Skeletal muscle tissue (tissue), 4 donors: ENCODE data around the gene DNAJC16. TPM values are rescaled to one million over a fixed set of nuclear protein-coding genes. Genes with fewer than 3 reads are reported as not detected.

Experiments
- H3K27ac ChIP-seq: one replicate; pipeline ENCODE4 v1.7.0; 2013; ENCODE audit warnings: mild to moderate bottlenecking, low read depth, low read length, inconsistent platforms
- H3K27me3 ChIP-seq, 3 donors: one replicate each; pipeline ENCODE4 v1.7.0; 2013; ENCODE audit warnings: low read length in 3 of 3; ENCODE audit not compliant: control insufficient read depth in 3 of 3, insufficient read depth in 3 of 3
- H3K36me3 ChIP-seq, 3 donors: one replicate each; pipeline ENCODE4 v1.7.0; 2013; ENCODE audit warnings: low read length in 3 of 3; ENCODE audit not compliant: control insufficient read depth in 3 of 3, insufficient read depth in 3 of 3
- H3K4me1 ChIP-seq, 3 donors: one replicate each; pipeline ENCODE4 v1.7.0; 2013; ENCODE audit warnings: low read length in 3 of 3, mild to moderate bottlenecking in 3 of 3; ENCODE audit not compliant: control insufficient read depth in 3 of 3, insufficient read depth in 3 of 3
- H3K4me3 ChIP-seq, 3 donors: one replicate each; pipeline ENCODE4 v1.7.0; 2013; ENCODE audit warnings: low read length in 3 of 3
- H3K9ac ChIP-seq, 3 donors: one replicate each; pipeline ENCODE4 v1.7.0; 2013; ENCODE audit warnings: low read length in 3 of 3, mild to moderate bottlenecking in 3 of 3, moderate library complexity in 2 of 3, low read depth in 1 of 3
- H3K9me3 ChIP-seq, 3 donors: one replicate each; pipeline ENCODE4 v1.7.0; 2013; ENCODE audit warnings: low read length in 3 of 3; ENCODE audit not compliant: control insufficient read depth in 3 of 3
- total RNA-seq: library from RNA; depleted of rRNA; stranded (reverse); fragments of >200 nt; gene quantifications from one replicate; pipeline ENCODE4 v1.2.3, GENCODE V29; 2014
- donor health status: Osteomylitis.

The DNAJC16 gene
- total RNA-seq, 1 donor from 2014 or later = 16.7 TPM

GRCh38 chr1:15550573-15550972 is 23.9 kb downstream of the DNAJC16 start:
- H3K4me3 ChIP-seq = no peak overlapping the region
- H3K4me1 ChIP-seq = no peaks in the 10 kb centered on the region
- no peak overlapping the region for H3K27ac ChIP-seq
- H3K27me3 ChIP-seq = no peaks in the 10 kb centered on the region
- no peaks in the 10 kb centered on the region for H3K9me3 ChIP-seq
- no peak overlapping the region for H3K9ac ChIP-seq
- H3K36me3 ChIP-seq = peaks cover 9 to 29% (median 19%) of the 10 kb centered on the region in 3 donors

- Histone ChIP-seq H3K36me3 (peaks cover 12 to 22% (median 19%) of the 10 kb centered on the region in 3 donors), H3K27me3 (no peaks in the 10 kb centered on the region), H3K27ac (no peak overlapping the region), H3K9ac (no peak overlapping the region), H3K4me1 (no peaks in the 10 kb centered on the region), H3K4me3 (no peak overlapping the region), H3K9me3 (no peaks in the 10 kb centered on the region)
Observed at GRCh38 chr1:15557008-15557407, 30.4 kb downstream of the DNAJC16 start.

- Histone ChIP-seq H3K27ac (no peak overlapping the region), H3K9ac (no peak overlapping the region), H3K4me1 (no peaks in the 10 kb centered on the region), H3K27me3 (no peaks in the 10 kb centered on the region), H3K4me3 (no peak overlapping the region), H3K9me3 (no peaks in the 10 kb centered on the region), H3K36me3 (peaks cover 17 to 28% (median 24%) of the 10 kb centered on the region in 3 donors)
Observed at GRCh38 chr1:15557594-15557993, 30.9 kb downstream of the DNAJC16 start.

GRCh38 chr1:15558516-15558915 is 31.9 kb downstream of the DNAJC16 start:
- no peaks in the 10 kb centered on the region for H3K9me3 ChIP-seq
- H3K4me1 ChIP-seq = no peaks in the 10 kb centered on the region
- H3K36me3 ChIP-seq = peaks cover 19 to 36% (median 29%) of the 10 kb centered on the region in 3 donors
- H3K27me3 ChIP-seq = no peaks in the 10 kb centered on the region
- H3K4me3 ChIP-seq = no peak overlapping the region
- H3K9ac ChIP-seq = no peak overlapping the region
- no peak overlapping the region for H3K27ac ChIP-seq

- Histone ChIP-seq H3K36me3 (peaks cover 24 to 41% (median 34%) of the 10 kb centered on the region in 3 donors), H3K9me3 (no peaks in the 10 kb centered on the region), H3K27ac (no peak overlapping the region), H3K27me3 (no peaks in the 10 kb centered on the region), H3K4me1 (no peaks in the 10 kb centered on the region), H3K9ac (no peak overlapping the region), H3K4me3 (no peak overlapping the region)
Observed at GRCh38 chr1:15559189-15559810, 32.7 kb downstream of the DNAJC16 start.

GRCh38 chr1:15568387-15569073 is 41.9 kb downstream of the DNAJC16 start:
- H3K9me3 ChIP-seq = no peaks in the 10 kb centered on the region
- H3K36me3 ChIP-seq = peaks cover 39 to 66% (median 52%) of the 10 kb centered on the region in 3 donors
- H3K4me3 ChIP-seq = no peak overlapping the region
- no peak overlapping the region for H3K27ac ChIP-seq
- no peaks in the 10 kb centered on the region for H3K27me3 ChIP-seq
- H3K4me1 ChIP-seq = peaks cover 0 to 4% (median 0%) of the 10 kb centered on the region in 3 donors
- H3K9ac ChIP-seq = no peak overlapping the region

DNA sequence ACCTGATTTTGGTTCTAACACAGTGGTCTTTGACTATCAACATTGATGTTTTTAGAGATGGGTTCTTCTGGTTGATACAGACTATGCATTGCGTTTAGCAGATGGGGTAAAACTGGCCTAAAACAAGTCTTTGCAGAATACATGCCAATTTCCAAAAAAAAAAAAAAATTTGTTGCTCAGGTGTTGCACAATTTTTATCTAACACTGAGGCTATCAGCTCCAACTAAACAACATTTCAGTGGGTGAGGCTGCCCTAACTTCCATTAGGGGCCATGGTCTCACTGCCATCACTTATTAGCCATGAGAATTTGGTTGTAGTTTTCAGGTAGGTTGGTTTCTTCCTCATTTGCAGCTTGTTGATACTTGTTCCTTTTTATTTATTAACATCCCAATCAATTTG is 44.2 kb downstream of the DNAJC16 start:
- no peaks in the 10 kb centered on the region for H3K27me3 ChIP-seq
- H3K4me1 ChIP-seq = peaks cover 6 to 15% (median 7%) of the 10 kb centered on the region in 3 donors
- H3K4me3 ChIP-seq = no peak overlapping the region
- H3K36me3 ChIP-seq = peaks cover 28 to 52% (median 37%) of the 10 kb centered on the region in 3 donors
- no peak overlapping the region for H3K27ac ChIP-seq
- no peaks in the 10 kb centered on the region for H3K9me3 ChIP-seq
- no peak overlapping the region for H3K9ac ChIP-seq

DNA sequence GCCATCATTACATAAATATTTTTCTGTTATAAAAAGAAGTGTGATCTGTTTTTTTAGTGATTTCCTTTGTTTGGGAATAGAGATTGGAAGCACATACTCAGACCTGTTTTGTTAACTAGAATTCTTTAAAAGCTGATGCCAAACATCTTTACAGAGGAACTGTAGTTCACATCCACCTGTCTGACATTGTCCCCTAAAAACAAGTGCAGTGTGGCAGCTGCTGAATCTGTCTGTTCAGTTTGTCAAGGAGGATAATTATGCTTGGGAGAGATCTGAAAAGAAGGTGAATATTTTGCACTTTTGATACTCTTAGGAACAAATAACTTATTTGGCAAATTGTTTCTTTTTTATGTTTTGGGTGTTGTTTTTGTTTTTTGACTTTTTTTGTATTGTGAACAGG is 44.6 kb downstream of the DNAJC16 start:
- H3K27me3 ChIP-seq = no peaks in the 10 kb centered on the region
- peak overlapping the region; percentile 23 for H3K27ac ChIP-seq
- H3K4me3 ChIP-seq = no peak overlapping the region
- H3K9ac ChIP-seq = peak overlapping the region in 1 of 3 donors; percentile 30
- H3K36me3 ChIP-seq = peaks cover 24 to 48% (median 33%) of the 10 kb centered on the region in 3 donors
- H3K4me1 ChIP-seq = peaks cover 6 to 15% (median 7%) of the 10 kb centered on the region in 3 donors
- no peaks in the 10 kb centered on the region for H3K9me3 ChIP-seq

DNA sequence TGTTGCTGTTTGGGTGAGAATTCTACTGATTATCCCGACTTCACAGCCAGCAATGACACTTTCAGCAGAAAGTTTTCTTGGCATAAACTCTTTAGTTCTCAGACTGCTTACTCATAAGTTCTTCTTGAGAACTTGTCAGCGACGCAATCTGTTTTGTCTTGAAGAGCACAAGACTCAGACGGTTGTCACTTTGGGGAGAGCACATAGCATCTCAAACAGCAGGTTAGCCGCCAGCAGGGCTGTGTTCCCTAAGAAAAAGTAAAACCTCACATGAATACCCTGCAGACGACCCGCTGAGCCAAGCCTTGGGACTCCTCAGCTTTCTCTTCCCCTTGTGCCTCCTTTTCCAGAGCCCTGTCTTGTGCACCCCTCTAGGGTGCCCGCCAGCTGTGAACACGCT is 46.8 kb downstream of the DNAJC16 start:
- Histone ChIP-seq H3K27ac (peak overlapping the region; percentile 10), H3K4me1 (peaks cover 13 to 25% (median 15%) of the 10 kb centered on the region in 3 donors), H3K9ac (no peak overlapping the region), H3K36me3 (peaks cover 3 to 26% (median 11%) of the 10 kb centered on the region in 3 donors), H3K9me3 (no peaks in the 10 kb centered on the region), H3K27me3 (no peaks in the 10 kb centered on the region), H3K4me3 (no peak overlapping the region)

- Histone ChIP-seq H3K36me3 (peaks cover 0 to 14% (median 2%) of the 10 kb centered on the region in 3 donors), H3K27ac (peak overlapping the region; percentile 40), H3K4me3 (no peak overlapping the region), H3K9ac (peak overlapping the region in 1 of 3 donors; percentile 45), H3K9me3 (no peaks in the 10 kb centered on the region), H3K27me3 (no peaks in the 10 kb centered on the region), H3K4me1 (peaks cover 26 to 37% (median 26%) of the 10 kb centered on the region in 3 donors)
Observed at GRCh38 chr1:15574741-15575140, 48.1 kb downstream of the DNAJC16 start.
